Suprapubic skin (tissue), 4 donors: ENCODE results near the gene ATP6V0D1. TPM values are rescaled to one million over a fixed set of nuclear protein-coding genes. Genes with fewer than 3 reads are reported as not detected.
"Not testable (repeated sequence)": the region's sequence is repeated elsewhere in the genome, so short reads cannot be mapped to it uniquely, and the experiment has no call there.

Experiments
- DNase-seq, 2 donors: peaks; one replicate each; pipeline ENCODE4 v3.0.0-alpha.2; 2019; ENCODE audit warnings: low spot score in 2 of 2
- H3K27ac ChIP-seq: fragments of 200-600 bp; sonication (generic); one replicate; pipeline ENCODE4 v1.5.1; 2019
- H3K27me3 ChIP-seq: fragments of 200-600 bp; sonication (generic); one replicate; pipeline ENCODE4 v1.5.1; 2019
- H3K36me3 ChIP-seq: fragments of 200-600 bp; sonication (generic); one replicate; pipeline ENCODE4 v1.5.1; 2019
- H3K4me1 ChIP-seq: fragments of 200-600 bp; sonication (generic); one replicate; pipeline ENCODE4 v1.5.1; 2019
- H3K4me3 ChIP-seq: fragments of 200-600 bp; sonication (generic); one replicate; pipeline ENCODE4 v1.5.1; 2019; ENCODE audit warnings: mild to moderate bottlenecking
- H3K9me3 ChIP-seq: fragments of 200-600 bp; sonication (generic); one replicate; pipeline ENCODE4 v1.5.1; 2019
- CTCF ChIP-seq, 2 donors: fragments of 200-600 bp in 1 of 2; fragments of 450-650 bp in 1 of 2; sonication (generic) in 1 of 2; IDR thresholded peaks; one replicate each; pipeline ENCODE4 v1.5.1; 2016 to 2019; ENCODE audit warnings: antibody characterized with exemption in 2 of 2, mild to moderate bottlenecking in 1 of 2, moderate library complexity in 1 of 2
- EP300 ChIP-seq: sonication (generic); formaldehyde crosslinking; IDR thresholded peaks from one replicate; pipeline ENCODE4 v1.6.1; 2017; ENCODE audit warnings: antibody characterized with exemption
- POLR2A ChIP-seq, 2 donors: fragments of 450-650 bp; IDR thresholded peaks; one replicate each; pipeline ENCODE4 v1.6.1; 2017; ENCODE audit warnings: antibody characterized with exemption in 2 of 2, mild to moderate bottlenecking in 2 of 2, moderate library complexity in 2 of 2
- POLR2AphosphoS5 ChIP-seq, 3 donors: sonication (generic); formaldehyde crosslinking; IDR thresholded peaks; one replicate each; pipeline ENCODE4 v1.6.1; 2017; ENCODE audit warnings: antibody characterized with exemption in 3 of 3
- WGBS: methylation state at CpG from one replicate; pipeline ENCODE4 v1.1.5; 2018; 5-methylcytosine and 5-hydroxymethylcytosine counted together
- total RNA-seq, 4 donors: library from RNA; depleted of rRNA; stranded (reverse); fragments of >200 nt; gene quantifications; one replicate each; pipeline ENCODE4 v1.1.0, GENCODE V29; 2016

The ATP6V0D1 gene
- total RNA-seq, 4 donors from 2014 or later = 90.0 to 134 (median 110) TPM

GRCh38 chr16:67517661-67518423, 36.9 kb upstream of the ATP6V0D1 start:
- Histone ChIP-seq H3K27ac (no peak overlapping the region), H3K9me3 (no peaks in the 10 kb centered on the region), H3K36me3 (no peaks in the 10 kb centered on the region), H3K4me1 (peaks cover 18% of the 10 kb centered on the region), H3K27me3 (no peaks in the 10 kb centered on the region), H3K4me3 (no peak overlapping the region)
- DNase-seq = no peak
- TF ChIP-seq EP300 (no peak), CTCF (IDR thresholded peaks at IDR 0.05) (no peak), POLR2A (IDR thresholded peaks at IDR 0.05) (no peak), POLR2AphosphoS5 (IDR thresholded peaks at IDR 0.05) (no peak)
- WGBS = 89% methylated on average over 7 of the region's 11 CpGs

GRCh38 chr16:67517155-67517445, 36.1 kb upstream of the ATP6V0D1 start:
- Histone ChIP-seq H3K9me3 (no peaks in the 10 kb centered on the region), H3K4me3 (no peak overlapping the region), H3K27me3 (no peaks in the 10 kb centered on the region), H3K4me1 (peaks cover 18% of the 10 kb centered on the region), H3K36me3 (no peaks in the 10 kb centered on the region), H3K27ac (no peak overlapping the region)
- 93% methylated on average over 3 of the region's 3 CpGs for WGBS
- no peak for DNase-seq
- TF ChIP-seq CTCF (IDR thresholded peaks at IDR 0.05) (no peak), EP300 (no peak), POLR2A (IDR thresholded peaks at IDR 0.05) (no peak), POLR2AphosphoS5 (IDR thresholded peaks at IDR 0.05) (no peak)

- DNase-seq = no peak
- Histone ChIP-seq H3K4me3 (no peak overlapping the region), H3K9me3 (no peaks in the 10 kb centered on the region), H3K27me3 (no peaks in the 10 kb centered on the region), H3K4me1 (peaks cover 14% of the 10 kb centered on the region), H3K36me3 (no peaks in the 10 kb centered on the region), H3K27ac (no peak overlapping the region)
- TF ChIP-seq EP300 (no peak), POLR2A (IDR thresholded peaks at IDR 0.05) (no peak), POLR2AphosphoS5 (IDR thresholded peaks at IDR 0.05) (no peak), CTCF (IDR thresholded peaks at IDR 0.05) (no peak)
- WGBS = 73% methylated on average over 12 of the region's 12 CpGs
These were observed 35.6 kb upstream of the ATP6V0D1 start for GRCh38 chr16:67516296-67517154.

- DNase-seq = peak; percentile 90
- Histone ChIP-seq H3K4me3 (no peak overlapping the region), H3K27ac (no peak overlapping the region), H3K27me3 (no peaks in the 10 kb centered on the region), H3K9me3 (no peaks in the 10 kb centered on the region), H3K36me3 (no peaks in the 10 kb centered on the region), H3K4me1 (peaks cover 5% of the 10 kb centered on the region)
- 13% methylated on average over 8 of the region's 8 CpGs for WGBS
- TF ChIP-seq POLR2AphosphoS5 (IDR thresholded peaks at IDR 0.05) (no peak), CTCF (IDR thresholded peaks at IDR 0.05) (peak; percentile 48 to 59)
These were observed 33.4 kb upstream of the ATP6V0D1 start for GRCh38 chr16:67514382-67514828.

- not testable (repeated sequence) for DNase-seq, H3K9me3 ChIP-seq, H3K27ac ChIP-seq, H3K36me3 ChIP-seq, H3K4me3 ChIP-seq, H3K27me3 ChIP-seq, H3K4me1 ChIP-seq
- WGBS = 86% methylated on average over 1 of the region's 1 CpG
These were observed 32.9 kb upstream of the ATP6V0D1 start for GRCh38 chr16:67513892-67514291.
